HG03135 (cell line): ENCODE measurements around the gene HMGN3.

Experiments used
- ATAC-seq: cut with Tn5 transposase; IDR thresholded peaks from one replicate; pipeline ENCODE4 v1.9.1; 2021; ENCODE audit warnings: mild to moderate bottlenecking, moderate library complexity; ENCODE audit not compliant: unreplicated experiment

HMGN3 gene

GRCh38 chr6:79188107-79188506 is 46.4 kb downstream of the HMGN3 start:
- no peak for ATAC-seq

DNA sequence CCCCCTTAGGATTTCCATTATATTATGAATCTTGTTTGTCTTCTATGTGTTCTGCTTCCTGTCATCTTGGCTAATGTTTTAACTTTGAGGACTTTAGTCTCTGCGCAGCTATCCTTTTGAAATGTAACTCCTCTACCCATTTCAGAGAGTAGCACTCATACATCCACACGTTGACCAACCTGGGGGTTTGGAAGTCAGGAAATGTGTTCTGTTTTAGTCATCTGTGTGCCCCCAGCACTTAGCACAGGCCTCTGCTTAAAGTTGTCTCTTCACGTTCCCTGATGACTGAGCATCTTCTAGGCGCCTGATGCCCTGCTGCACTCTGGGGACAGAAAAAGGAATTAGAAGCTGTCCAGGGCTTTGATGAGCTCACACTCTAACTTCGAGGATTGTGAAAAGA is 47.9 kb downstream of the HMGN3 start:
- ATAC-seq, result no peak

GRCh38 chr6:79184641-79185040 is 49.8 kb downstream of the HMGN3 start:
- ATAC-seq, result no peak

DNA sequence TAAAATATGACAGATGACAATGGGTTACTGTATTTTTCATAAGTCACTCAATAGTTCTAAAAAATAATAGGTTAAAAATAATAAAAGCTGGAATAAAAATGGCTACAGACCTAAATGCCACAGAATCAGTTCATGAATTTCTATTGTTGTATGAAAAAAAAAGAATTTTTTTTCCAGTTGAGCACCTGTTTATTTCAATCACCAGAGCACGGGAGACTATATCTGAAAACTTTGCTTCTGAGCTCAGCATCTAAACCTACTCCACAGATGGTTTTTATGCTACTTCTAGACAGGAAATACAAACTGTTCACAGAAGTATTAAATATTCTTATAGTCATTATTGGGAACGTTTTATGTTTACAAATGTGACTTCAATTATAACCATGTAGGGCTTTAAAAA is 50.4 kb downstream of the HMGN3 start:
- no peak for ATAC-seq

DNA sequence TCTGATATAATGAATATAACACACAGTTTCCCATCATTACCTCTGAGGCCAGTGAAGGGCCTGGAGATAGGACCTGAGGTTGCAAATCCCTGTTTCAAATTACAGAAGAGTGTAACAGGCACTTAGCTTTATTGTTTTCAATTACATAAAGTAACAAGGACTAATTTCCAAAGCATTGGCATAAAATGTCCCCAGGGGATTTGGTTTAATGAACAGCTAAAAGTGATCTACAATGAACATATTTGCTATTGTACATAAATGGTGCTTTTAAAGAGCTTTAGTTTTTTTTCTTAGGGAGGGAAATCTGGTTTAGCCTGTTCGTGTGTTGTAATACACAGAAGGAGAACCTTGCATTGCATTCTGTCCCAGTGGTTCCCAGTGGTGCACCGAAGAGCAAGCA is 54.4 kb downstream of the HMGN3 start:
- ATAC-seq, result no peak

GRCh38 chr6:79173378-79173777 is 61.1 kb downstream of the HMGN3 start:
- no peak for ATAC-seq

- no peak for ATAC-seq
Observed at GRCh38 chr6:79170959-79171358, 63.5 kb downstream of the HMGN3 start.

- no peak for ATAC-seq
Observed at GRCh38 chr6:79170431-79170830, 64.1 kb downstream of the HMGN3 start.

DNA sequence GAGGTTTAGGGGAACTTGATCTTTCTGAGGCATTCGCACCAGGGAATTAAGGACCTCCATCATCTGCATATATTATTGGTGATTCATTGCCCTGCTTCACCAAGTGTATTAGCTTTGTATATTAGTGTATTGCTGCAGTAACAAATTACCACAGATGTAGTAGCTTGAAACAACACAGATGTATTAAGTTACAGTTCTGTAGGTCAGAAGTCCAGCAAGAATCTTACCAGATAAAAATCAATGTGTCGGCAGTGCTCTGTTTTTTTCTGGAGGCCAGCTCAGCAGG is 65.8 kb downstream of the HMGN3 start:
- no peak for ATAC-seq

DNA sequence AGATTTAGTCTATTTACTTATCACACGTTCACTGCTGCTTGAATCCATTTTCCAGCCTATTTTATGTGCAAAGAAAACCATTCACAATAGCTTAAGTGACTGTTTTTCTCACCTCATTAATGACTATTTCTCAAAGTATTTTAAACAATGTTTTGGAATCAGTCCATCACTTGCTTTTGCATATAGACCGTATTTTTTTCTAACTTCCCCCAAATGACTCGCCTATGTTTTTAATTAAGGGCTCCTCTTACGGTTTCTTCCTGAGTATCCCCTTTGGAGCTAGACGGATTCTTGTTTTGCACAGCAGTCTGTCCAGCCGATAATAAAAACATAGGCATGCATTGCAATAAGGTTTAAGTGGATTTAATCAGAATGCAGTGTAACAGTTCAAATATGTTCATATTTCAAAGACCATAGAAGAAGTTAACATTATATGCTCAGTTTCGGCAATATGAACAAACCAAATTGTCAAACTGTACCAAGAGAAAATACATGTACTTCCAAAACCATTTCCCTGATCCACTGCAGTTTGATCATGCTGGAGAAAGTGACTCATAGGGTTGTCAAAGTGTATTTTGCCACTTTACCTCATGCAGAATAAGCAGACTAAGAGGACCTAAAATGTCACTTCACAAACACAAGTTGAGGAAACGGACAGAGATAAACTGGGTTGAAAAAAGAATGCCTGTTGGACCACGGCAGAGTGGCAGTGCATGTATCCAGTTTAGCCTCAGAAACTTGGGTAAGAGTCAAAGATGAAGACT is 66.4 kb downstream of the HMGN3 start:
- ATAC-seq, result no peak

DNA sequence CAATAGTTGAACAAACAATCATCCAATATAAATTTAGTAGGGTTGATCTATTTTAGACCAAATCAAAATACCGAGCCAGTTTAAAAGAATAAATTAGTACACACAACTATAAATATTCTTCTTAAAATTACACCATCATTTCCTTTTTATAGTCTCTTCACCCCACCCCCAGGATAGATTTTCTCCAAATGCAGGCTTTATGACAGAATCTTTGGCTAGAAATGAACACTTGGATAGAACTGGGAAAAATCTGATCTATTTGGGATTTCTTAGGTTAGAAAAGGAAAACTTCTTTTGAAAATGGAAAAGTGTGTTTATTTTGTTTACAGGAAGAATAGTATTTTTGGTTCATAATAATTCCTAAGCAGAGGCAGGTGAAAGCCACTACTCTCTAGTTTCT is 74.6 kb downstream of the HMGN3 start:
- no peak for ATAC-seq

DNA sequence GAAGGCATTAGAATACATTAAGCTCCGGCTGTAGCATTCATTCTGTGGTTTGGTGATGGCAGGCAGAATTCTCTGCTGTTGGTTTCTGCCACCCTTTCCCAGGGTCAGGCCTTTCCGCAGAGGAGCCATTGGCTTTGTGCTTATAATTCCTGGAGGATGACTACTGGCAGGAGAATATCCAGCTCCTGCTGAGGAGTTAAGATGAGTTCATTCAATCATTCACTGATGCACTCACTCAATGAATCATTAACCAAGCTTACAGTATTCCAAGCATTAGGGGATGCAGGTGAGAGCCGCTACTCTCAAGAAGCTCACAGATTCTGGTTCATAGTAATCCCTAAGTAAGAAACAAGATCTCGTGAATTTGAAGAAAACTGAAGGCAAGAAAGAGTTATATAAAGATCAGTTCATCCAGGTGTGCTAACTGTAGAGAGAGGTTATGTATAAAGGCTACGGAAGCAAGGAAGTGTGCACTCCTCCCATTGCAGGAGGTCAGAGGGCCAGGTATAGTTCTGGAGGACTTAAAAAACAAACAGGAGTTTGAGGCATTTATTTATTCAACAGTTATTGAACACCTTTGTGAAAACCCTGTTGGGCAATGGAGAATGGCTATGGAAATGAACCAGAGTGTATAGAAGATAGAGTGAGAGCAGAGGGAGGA is 75.5 kb downstream of the HMGN3 start:
- no peak for ATAC-seq

DNA sequence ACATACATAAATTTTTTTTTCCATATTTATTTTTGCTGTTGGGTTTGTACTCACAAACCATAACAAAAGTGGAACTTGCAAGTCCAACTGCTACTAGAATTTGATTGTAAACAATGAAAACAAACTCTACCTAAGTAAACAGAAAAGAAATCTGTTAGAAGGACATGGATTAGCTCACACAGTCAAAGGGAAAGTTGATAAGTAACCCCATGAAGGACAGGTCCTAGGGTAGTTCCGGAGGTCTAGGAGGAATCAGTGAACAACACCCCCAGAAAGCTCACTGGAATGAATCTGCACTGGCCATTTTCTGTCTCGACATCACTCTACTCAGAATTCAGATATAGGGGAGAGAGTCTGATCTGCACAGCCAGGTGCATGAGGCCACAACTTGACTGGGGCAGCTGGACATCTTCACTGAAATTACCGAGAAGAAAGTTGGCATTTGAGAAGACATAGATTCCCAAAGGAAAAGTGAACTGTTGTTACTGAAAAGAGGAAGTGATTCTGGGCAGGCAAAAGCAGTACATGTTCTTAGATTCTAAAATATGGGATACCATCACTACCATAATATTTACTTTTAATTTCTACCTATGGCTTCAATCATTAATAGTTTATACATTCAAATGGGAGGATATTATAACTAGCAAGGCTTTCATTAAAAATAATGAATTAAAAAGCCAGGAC is 76.4 kb downstream of the HMGN3 start:
- no peak for ATAC-seq

DNA sequence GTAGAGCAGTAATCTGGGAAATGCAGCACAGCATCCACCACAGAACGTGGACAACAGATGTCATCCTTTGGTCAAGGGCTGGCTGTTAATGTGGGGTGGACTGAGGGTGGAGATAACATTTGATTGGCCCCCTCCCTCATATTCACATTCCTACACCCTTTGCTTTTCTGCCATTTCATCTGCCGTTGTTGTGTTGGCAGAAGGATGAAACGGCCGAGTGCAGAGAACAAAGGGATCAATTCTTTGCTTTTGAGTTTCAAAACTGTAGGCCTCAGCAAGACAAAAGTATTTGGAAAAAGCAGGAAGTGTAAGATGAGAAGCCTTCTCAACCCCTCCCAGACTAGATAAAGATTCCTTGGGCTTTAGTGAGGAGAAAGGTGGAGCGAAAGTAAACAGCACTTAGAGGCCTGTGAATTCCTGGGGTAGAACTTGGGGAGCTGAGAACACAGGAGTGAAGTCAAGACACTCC is 82.2 kb downstream of the HMGN3 start:
- ATAC-seq, result no peak
